HG03108 (cell line): ENCODE data around the gene SAMD9.
"Not testable (repeated sequence)": the region's sequence is repeated elsewhere in the genome, so short reads cannot be mapped to it uniquely, and the experiment has no call there.

Experiments
- ATAC-seq: cut with Tn5 transposase; IDR thresholded peaks from one replicate; pipeline ENCODE4 v1.9.1; 2021; ENCODE audit warnings: moderate library complexity; ENCODE audit not compliant: unreplicated experiment

The SAMD9 gene

DNA sequence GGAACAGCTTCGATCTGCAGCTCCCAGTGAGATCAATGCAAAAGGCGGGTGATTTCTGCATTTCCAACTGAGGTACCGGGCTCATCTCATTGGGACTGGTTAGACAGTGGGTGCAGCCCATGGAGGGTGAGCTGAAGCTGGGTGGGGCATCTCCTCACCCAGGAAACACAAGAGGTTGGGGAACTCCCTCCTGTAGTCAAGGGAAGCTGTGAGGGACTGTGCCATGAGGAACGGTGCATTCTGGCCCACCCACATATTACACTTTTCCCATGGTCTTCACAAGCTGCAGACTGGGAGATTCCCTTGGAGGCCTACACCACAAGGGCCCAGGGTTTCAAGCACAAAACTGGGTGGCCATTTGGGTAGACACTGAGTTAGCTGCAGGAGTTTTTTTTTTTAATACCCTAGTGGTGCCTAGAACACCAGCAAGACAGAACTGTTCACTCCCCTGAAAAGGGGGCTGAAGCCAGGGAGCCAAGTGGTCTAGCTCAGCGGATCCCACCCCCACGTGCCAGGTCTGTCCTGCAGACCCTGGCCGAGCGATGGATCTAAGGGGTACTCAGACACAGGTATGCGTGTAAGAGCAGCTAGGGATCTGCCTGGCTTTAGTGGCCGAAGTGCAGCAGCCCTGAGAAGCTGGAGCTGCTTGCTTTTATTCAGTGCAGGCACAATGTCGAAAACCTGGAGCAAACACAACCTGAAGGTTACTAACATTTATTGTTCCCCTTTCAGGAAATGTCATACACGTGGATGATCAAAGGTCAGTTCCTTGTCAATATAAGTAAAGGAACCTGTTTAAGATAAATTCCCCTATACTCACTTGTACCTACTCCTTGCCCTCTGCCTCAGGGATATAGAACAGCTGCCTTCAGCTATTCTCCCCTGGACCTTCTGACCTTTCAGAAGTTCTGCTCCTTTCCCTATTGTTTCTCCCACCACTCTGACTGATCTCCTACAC is 3.1 kb upstream of the SAMD9 start:
- ATAC-seq: no peak

DNA sequence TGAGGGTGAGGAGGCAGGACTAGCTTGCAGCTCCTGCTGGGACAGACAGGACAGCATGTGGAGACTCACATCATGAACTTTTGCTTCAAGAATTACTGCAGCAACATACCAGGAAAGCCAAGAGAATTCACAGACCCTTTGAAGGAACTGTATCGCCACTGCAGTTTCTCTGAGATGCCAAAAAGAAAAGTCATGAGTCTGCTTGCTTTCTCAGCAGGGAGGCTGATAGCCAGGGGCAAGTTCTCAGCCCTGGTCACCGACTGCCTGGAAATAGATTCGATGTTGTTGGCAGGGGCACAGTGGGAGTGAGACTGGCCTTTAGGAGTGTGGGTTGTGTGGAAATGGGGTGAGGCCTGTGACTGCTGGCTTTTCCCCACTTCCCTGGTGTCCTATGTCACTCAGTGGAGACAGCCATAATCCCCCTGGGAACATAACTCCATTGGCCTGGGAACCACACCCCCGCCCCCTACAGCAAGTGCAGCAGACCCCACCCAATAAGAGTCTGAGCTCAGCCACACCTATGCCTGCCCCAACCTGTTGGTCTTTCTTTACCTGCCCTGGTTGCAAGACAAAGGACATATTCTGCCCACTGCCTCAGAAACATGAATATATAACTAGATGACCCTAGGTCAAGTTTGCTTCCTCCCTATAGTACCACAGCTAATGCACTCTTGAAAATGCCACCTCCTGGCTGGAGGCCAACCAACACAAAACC is 1.6 kb upstream of the SAMD9 start:
- ATAC-seq: no peak

DNA sequence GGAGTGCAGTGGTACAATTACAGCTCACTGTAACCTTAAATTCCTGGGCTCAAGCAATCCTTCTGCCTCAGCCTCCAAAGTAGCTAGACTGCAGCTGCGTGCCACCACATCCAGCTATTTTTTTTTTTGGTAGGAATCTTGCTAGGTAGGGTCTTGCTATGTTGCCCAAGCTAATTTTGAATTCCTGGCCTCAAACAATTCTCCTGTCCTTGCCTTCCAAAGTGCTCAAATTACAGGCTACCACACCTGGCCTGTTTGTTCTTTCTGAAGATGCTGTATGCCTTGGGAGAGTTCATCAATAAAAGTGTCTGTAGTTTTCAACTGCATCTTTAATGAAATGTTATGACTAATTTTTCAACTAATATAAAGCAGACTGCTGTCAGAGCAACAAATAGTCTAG is 452 bp downstream of the SAMD9 start:
- ATAC-seq: no peak

DNA sequence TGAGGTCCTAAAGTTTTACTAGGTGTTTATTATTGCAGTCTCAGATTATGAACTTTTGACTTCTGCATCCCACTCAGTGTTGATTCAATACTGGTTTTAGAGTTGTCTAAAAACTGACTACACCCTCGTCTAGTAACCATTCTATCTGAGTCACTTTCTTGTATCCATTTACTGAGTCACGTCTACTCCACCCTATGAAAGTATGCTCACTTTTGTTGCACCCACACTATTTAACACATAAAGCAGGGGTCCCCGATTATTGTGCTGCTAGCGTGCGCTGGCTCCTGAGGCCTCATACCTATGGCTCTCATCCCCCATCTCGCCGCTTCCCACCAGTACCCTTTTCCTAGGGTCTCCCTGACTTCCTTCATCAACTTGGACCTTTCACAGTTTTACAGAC is 2.0 kb downstream of the SAMD9 start:
- no peak for ATAC-seq

DNA sequence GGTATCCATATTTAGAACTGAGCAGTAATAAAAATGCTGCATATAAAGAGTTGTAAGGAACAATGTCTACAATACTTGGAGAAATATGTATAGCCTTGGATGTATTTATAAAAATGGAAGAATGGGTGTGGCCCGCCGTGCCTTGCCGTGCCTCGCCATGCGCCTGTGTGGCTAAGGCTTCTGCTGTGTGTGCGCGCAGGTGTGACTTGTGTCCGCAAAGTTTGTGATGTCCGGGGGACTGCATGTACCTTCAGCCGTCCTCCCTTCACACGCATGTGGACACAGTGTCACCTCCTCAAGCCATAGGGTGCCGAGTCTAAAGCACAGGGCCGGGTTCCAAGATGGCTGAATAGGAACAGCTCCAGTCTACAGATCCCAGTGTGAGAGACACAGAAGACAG is 9.8 kb downstream of the SAMD9 start:
- no peak for ATAC-seq

DNA sequence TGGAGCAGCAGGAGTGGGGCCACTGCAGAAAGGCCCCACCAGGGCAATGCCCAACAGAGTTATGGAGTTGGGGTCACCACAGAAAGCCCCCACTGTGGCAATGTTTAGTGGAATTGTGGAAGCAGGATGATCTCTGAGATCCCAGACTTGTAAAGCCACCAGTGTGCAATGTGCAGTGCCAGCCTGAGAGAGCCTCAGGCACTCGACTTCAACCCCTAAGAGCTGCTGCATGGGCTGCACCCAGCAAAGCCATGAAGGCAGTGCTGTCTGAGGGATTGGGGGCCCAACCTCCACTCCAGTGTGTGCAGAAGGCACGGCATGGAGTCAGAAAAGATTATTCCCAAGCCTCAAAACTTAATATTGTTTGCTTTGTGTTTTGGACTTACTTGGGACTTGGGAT is 20.4 kb downstream of the SAMD9 start:
- ATAC-seq: no peak

DNA sequence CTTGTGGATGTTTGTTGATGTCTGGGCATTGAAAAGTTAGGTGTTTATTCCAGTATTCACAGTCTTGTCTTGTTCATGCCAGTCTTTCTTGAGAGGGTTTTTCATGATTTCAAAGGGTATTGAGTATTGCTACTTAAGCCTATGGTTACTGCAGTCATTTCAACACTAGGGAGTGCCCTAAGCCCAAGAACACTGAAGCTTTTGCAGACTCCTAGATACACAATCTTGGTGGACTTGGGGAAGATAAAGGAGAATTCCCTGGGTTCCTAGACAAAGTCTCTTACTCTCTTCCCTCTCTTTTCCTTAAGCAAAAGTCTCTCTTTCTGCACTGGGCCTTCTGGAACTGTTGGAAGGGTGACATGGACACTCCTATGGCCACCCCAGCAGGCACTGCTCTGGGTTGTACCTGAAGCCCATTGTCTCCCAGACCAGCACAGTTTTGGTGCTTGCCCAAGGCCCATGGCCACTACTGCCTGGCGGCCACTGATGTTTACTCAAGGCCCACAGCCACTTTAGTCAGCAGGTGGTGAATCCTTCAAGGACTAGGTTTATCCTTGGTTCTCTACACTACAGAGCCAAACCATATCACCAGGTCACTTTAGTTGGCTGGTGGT is 24.9 kb downstream of the SAMD9 start:
- no peak for ATAC-seq

DNA sequence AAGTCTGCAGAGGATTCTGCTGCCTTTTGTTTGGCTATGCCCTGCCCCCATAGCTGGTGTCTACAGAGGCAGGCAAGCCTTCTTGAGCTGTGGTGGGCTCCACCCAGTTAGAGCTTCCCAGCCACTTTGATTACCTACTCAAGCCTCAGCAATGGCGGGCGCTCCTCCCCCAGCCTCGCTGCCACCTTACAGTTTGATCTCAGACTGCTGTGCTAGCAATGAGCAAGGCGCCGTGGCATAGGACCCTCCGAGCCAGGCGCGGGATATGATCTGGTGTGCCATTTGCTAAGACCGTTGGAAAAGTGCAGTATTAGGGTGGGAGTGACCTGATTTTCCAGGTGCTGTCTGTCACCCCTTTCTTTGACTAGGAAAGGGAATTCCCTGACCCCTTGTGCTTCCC is 44.4 kb downstream of the SAMD9 start:
- not testable (repeated sequence) for ATAC-seq

DNA sequence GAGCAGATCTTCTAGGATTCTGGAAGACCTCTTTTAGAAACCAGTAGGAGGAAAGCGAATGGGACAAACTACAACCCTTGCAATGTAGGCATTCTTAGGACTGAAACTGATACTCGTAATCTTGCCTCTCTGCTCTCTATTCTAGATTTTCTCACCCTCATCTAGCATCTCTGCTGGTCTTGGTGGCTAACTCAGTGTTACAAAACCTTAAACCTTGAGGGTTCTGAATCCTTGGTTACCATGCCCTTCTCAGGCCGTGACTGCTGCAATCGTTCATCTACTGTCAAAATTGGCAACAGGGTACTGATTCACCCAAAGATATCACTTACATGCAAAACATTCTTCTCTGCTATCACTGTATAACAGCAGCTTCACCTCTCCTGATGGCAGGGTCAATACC is 55.2 kb downstream of the SAMD9 start:
- no peak for ATAC-seq

DNA sequence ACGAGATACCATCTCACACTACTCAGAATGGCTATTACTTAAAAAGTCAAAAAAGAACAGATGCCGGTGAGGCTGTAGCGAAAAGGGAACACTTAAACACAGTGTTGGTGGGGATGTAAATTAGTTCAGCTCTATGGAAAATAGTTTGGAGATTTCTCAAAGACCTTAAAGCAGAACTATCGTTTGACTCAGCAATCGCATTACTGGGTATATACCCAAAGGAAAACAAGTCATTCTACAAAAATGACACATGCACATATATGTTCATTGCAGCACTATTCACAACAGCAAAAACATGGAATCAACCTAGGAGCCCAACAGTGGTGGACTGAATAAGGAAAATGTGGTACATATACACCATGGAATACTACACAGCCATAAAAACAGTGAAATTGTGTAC is 56.9 kb downstream of the SAMD9 start:
- ATAC-seq: no peak

DNA sequence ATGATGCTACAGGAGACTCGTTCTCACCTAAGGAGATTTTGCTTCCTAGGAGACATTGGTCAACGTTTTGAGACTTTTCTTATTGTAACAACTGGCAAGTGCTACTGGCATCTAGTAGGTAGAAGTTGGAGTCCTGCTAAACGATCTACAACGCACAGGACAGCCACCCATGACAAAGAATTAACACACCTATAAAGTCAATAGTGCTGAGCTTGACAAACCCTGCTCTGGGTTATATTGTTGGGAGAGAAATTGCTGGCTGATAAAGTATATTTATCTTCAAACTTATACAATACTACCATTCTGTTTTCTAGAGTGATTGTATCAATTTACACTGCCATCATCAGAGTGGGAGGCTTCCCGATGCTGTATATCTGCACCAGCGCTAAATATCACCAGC is 57.8 kb downstream of the SAMD9 start:
- no peak for ATAC-seq

DNA sequence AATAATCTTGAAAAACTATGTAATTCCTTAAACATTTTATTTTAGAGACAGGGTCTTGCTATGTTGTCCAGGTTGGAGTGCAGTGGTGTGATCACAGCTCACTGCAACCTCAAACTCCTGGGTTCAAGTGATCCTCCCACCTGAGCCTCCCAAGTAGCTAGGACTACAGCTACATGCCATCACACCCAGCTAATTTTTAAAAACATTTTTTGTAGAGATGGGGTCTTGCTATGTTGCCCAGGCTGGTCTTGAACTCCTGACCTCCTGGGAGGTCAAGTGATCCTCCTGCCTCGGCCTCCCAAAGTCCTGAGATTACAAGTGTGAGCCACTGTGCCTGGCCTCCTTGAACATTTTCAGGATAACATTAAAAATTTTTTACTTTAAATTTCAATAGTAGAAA is 61.2 kb downstream of the SAMD9 start:
- ATAC-seq: not testable (repeated sequence)

DNA sequence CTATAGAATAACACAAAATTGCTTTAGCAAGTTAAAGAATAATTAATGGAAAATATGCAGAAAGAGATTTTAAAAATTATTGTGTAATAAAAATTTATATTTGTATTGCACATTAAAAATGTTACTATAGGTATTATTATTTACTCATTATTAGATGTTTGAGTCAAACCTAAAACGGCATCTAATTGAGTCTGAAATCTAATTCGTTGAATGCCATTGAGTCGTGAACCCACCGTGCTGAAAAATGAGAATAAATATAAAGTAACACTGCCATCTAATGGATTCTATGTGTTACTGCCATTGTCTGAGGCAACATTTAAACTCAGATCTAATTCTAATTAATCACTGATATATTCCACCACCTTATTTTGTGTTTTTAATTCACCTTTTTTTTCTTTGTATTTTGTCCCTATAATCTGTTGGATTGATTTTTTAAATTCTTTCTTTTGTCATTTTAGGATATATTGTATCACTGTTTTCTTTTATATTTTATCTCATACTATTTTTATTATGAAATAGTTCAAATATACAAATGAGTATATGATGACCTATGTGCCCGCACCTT is 62.2 kb downstream of the SAMD9 start:
- no peak for ATAC-seq

DNA sequence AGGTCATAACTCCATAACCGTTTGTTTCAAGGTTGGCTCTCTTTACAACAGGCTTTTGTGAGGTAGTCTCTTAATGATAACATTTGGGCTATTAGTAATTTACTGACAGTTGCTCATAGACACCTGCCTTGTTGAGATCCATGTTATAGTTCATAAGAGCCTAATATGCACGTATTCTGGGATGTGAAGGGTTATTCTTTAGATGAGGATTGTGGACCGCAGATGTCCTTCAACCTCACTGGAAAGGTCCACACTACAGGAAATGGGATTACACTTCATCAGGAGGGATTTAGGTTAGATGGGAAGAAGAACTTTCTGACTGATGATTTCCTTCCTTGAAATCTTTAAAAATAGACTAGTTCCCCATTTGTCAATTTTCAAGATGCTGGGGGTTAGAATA is 62.8 kb downstream of the SAMD9 start:
- ATAC-seq: no peak

DNA sequence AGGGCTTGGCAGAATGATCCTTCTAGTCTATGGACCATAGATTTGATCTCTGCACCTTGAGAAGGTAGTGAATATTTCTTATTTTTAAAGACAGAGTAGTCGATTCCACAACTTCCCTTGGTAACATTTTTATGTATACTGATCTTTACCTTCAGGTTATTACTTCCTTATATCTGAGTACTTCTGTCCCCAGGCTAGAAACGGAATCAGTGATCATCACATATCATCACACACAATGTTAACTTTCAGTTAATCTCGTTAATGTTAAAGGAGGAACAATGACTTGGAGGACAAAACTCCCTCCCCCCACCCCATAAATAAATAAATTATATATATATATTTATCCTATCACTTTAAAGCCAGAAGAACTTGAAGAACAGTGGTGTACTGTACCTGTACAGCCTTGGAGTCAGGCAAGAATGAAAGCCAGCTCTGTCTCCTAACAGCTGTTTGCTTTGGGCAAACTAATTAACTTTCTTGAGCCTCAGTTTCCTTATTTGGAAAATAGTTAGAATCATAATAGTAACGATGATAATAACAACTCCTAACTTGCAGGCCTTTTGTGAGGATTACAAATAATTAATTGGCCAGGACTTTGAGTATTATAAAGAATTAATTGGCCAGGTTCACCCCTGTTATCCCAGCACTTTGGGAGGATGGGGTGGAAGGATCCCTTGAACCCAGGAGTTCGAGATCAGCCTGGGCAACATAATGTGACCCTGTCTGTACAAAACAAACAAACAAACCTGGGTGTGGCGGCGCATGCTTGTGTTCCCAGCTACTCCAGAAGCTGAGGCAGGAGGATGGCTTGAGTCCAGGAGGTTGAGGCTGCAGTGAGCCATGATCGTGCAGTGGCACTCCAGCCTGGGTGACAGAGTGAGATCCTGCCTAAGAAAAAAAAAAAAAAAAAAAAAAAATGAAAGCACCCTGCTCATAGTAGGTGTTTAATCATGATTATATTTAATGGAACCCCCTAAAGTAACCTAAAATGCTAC is 63.5 kb downstream of the SAMD9 start:
- no peak for ATAC-seq

DNA sequence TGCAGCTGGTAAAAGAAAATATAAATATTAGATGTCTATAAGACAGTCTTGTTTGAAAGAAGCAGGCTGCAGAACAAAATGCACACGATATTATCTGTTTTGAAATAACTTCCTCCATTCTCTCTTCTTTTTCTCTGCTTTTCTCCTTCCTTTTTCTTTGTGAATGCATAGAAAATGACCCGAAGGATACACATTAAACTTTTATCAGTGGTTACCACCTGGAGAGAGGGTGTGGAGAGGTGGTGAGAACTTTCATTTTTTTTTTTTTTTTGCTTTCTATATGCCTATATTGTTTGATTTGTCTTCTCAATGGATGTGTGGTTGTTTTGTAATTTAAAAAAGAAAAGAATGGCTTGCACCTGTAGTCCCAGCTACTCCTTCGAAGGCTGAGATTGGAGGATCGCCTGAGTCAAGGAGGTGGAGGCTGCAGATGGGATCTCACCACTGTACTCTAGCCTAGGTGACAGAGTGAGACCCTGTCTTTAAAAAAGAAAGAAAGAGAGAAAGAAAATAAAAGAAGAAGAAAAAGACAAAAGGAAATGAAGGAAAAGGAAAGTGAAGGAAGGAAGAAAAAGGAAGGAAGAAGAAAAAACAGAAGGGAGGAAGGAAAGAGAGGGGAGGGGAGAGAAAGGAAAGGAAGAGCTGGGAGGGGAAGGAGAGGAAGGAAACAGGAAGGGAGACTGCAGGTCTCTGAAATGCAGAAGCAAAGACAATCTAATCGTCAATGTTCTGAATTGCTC is 64.4 kb downstream of the SAMD9 start:
- ATAC-seq: no peak

DNA sequence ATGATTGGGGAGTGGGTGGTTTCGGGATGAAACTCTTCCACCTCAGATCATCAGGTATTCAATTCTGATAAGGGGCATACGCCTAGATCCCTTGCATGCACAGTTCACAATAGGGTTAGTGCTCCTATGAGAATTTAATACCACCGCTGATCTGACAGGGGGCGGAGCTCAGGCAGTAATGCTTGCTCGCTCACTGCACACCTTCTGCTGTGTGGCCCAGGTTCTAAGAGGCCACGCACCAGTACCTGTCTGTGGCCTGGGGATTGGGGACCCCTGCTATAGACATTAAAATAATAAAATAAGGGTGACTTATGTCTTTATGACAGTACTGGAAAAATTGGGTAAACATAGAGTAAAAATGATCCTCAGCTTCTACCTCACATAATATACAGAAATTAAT is 66.1 kb downstream of the SAMD9 start:
- no peak for ATAC-seq
